Renal cortical epithelial cell (primary cell): Measurements from ENCODE around the gene KSR2. TPM values are rescaled to one million over a fixed set of nuclear protein-coding genes. Genes with fewer than 3 reads are reported as not detected.

Source experiments
- DNase-seq: peaks from one replicate; pipeline ENCODE4 v3.0.0-alpha.2; 2011; ENCODE audit warnings: low read depth
- total RNA-seq: library from RNA; depleted of rRNA; stranded (reverse); fragments of >200 nt; gene quantifications from 2 replicates; pipeline ENCODE4 v1.2.3, GENCODE V29; 2014

KSR2 gene
- total RNA-seq, 1 donor from 2014 or later: 0.65 TPM

DNA sequence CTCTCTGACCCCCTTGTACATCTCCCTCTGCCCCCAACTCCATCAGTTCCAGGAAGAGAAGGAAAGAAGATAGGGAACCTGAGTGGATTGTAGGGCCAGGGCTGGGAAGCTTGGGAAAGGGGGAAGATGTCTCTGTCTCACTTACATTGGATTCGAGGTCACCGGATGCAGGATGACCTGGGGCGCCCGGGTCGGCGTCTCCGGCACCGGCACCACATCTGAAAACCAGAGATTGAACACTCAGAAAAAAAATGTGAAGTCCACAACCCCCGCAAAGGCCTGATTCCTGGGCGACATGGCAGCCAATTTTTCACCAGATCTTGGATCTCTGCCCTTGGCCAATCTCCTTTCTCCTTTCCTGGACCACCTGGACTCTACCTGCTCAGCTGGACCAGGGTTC, 438.0 kb downstream of the KSR2 start:
- DNase-seq: no peak

DNA sequence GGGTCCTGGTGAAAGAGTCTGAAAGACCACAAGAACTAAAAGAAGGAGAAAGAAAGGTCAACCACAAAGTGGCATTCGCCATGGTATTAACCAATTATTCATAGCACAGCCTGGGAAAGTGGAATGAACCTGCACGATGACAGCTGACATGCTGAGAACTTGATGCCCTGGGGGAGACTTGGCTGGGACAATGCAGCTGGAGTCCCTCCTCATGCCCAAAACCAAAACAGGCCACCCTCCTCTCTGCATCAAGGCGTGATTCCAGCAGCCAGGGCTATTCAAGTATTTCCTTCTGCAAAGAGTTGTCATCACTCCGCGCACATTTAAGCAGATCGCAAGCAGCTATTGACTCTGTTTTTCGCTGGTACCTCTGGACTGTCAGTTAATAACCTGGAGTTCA, 440.3 kb downstream of the KSR2 start:
- no peak for DNase-seq

DNA sequence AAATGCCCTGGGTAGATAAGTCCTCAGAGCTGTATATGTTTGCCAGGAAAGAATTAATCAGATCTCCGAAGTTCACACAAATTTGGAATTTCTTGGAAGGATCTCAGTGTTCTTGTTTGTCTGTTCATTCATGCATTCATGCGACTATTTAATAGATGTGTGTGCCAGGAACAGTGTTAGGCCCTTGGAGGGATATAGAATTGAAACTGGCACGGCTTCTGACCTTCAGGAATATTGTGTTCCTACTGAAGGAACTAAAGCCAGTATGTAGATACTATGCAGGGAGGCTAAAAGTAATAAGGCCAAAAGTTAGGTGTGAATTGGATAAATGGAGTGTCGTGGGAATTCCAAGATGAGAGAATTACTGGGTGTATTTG, 441.3 kb downstream of the KSR2 start:
- peak; percentile 36 for DNase-seq

DNA sequence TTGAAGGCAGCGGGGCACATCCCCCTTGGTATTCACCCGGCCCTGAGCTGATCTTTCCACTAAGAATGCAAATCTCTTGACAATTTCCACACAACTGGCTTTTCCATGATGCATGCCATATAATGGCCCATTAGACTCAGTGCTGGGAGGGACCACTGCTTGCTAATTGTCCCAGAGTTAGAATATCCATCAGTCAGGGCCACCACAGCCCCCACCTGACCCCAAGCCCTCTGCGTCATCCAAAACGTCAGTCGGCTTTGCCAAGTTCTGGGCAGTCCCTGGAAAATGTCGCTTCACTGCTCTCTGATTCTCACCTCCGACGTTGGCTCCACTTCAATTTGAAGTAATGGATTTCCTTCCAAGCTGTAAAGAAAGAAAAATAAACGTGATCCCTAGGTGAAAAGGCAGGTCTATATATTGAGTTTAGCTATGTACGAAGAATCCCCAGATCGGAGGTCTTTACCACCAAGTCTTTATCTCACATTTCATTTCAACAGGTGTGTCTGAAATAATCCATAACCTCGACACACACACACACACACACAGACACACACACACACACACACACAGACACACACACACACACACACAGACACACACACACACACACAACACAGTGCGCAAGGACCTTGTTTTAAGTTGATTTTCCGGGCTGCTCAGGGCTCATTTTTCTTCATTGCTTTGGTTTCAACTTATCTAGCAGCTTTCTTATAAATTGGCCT, 441.9 kb downstream of the KSR2 start:
- DNase-seq: peak; percentile 68

DNA sequence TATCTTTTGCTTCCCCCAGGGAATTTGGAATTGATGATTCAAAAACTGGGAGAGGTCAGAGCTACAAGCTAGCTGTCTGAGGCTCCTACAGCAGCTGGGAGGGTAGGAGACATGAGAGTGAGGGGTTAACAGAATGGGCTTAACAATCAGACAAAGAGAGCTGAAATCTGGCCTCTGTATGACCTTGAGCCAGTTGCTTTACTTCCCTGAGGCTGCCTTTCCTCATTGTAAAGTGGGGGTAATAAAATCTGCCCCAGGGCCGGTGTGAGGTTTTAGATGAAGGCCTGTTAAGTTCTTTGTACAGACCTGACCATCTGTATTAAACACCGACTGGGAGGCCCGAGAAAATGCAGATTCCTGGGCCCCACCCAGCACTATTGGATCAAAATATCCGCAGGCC, 443.0 kb downstream of the KSR2 start:
- DNase-seq: no peak

DNA sequence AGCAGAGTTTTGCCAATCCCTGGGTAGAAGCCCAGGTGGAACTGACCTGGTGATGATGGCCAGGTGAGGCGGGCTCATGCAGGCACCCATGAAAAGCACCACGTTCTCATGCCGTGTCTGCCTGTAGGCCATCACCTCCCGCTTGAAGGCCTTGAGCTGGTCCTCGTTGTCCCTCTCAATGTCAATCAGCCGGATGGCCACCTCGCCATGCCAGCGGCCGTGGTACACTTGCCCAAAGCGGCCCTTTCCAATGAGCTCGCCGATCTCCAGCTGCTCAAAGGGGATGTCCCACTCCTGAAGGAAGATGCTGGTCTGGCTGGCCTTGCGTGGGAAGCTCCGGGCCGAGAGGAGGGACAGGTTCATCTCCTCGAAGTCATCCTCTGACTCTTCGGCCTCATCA, 444.0 kb downstream of the KSR2 start:
- DNase-seq: no peak

DNA sequence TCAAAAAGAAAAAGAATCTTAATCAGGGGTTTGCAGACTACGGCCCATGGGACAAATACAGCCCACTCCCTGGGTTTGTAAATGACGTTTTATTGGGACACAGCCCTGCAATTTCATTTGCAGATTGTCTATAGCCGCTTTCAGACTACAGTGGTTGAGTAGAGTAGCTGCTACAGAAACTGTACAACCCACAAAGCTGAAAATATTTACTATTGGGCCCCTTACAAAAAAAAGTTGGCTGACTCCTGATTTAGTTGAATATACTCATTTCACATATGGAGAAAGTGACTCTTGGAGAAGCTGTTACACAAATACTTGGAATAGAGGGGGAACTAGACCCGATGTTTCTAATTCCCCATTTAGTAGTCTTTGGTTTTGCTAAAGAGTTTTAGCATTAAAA, 444.8 kb downstream of the KSR2 start:
- DNase-seq: no peak

DNA sequence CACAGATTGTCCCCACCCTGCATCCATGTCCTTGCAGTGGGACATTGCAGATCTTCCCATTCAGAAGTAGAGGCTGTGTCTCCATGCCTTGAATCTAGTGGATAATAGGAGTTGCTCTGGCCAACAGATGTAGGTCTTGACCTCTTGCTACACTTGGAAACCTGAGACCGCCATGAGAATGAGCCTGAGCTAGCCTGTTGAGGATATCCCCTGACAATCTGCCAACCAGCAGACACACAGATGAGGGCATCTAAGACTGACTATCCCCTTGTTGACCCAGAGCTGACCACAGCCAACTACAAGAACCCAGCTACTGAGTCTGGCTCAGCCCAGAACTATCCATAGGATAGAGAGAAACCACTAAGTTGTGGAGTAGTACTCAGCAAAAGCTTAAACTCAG, 446.2 kb downstream of the KSR2 start:
- DNase-seq: peak; percentile 28

DNA sequence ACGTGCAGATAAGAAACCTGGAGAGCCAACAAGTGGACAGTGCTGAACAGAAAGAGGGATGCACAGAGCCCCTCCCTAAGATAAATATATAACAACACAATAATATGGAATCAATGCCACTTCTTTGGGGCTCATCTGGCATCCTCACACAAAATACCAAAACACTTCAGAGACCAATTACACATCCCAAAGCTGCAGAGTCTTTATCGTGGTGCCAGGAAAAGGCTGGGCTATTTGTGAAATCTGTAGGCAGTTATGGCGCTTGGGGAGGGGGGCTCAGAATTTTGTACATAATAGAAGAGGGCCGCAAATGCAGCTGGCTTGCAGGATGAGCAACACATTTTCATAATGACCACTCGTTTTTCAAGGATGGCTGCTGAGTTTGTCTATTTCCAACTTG, 446.9 kb downstream of the KSR2 start:
- DNase-seq: no peak

DNA sequence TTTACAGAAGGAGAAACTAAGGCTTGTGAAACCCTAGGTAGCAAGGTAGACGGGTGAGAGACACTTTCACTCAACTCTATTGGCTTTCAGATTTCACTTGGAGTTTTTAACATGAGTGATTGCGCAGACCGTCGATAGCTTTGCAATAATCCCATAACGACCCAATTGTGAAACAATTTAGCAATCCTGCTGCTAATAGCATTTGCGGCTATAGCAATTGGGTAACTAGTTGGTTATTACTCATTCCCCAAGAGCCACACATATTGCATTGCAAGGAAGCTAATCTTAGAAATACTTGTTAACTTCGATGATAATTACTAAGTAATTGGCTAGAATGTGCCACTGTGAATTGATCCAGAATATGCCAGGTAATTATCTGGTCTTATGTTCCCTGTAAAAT, 447.4 kb downstream of the KSR2 start:
- peak; percentile 64 for DNase-seq

DNA sequence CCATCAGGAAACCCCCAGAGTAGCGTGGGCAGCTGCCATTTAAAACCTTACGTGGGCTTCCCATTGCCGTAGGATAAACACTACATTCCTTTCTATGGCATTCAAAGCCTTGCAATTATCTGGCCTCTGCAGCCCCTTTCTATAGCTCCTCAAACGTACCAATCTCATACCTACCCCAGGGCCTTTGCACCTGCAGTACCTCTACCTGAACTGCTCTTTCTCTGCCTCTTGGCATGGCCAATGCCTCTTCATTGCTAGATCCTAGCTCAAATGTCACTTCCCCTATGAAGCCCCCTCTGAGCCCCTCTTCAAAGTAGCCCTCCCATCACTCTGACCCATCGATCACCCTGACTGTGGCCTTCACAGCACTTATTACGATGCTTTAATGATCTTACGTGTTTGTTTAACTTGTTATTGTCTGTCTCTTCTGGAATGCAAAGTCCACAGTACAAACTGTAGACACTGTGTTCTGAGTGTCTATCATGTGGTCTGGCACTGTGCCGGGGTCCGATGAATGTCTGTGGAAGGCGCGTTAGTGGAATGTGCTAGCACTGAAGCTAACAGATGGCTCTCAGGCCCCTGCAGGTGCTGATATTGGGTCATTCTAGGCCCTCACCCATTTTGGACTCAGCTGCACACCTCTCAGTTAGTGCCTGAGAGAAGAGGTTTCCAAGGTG, 450.1 kb downstream of the KSR2 start:
- DNase-seq: peak; percentile 38

DNA sequence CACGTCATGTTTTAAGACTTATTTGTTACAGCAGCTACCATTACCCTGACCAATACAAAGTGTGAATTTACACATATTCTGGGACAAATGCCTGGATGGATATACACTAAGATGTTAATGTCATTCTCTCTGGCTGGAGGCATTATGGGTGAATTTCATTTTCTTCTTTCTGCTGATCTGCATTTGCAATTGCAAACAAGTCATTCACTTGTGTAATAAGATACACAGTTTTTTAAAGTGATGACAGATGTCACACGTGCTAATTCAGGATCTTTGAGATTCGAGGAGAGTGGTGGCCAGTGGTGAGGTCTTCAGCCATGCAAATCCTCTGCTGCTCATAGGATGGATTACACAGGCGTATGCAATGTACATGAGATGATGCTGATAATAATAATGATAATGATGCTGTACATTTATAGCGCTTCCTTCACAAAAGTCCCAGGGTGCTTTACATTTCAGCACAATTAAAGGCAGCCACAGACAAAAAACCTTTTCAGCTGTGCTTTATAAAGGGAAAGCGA, 451.5 kb downstream of the KSR2 start:
- no peak for DNase-seq

DNA sequence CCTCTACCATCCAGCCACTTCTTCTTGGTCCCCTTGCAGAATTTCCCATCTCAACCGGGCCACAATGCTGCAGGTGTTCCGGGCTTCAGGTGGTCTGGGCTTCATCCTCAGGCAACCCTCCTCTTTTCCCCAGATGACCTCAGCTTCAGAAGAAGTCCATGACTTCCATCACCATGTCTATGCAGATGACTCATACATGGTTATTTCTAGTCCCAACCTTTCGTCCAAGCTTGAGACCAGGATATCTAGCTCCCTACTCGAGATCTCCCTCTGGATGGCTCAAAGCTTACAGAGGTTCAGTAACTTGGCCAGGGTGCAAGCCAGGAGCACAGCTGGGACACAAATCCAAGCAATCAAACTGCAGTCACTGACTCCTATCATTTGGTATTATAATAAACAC, 452.8 kb downstream of the KSR2 start:
- DNase-seq: no peak

DNA sequence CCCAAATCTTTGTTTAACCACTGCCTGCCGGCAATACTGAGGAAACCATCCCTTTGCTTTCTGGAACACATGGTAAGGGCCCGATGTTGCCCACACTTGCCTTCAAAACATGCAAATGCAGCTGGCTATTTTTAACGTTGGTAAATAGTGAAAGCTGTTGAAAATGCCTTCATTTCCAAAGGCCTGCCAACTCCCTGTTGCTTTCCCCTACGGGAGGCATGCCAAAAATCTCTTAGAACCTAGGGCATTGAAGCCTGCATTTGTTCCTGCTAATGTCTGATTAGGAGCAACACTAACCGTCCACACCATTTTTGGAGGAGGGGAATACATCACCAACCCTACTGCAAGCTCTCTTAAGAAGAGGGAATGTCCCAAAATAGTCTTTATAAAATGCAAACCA, 454.8 kb downstream of the KSR2 start:
- DNase-seq: peak; percentile 18

DNA sequence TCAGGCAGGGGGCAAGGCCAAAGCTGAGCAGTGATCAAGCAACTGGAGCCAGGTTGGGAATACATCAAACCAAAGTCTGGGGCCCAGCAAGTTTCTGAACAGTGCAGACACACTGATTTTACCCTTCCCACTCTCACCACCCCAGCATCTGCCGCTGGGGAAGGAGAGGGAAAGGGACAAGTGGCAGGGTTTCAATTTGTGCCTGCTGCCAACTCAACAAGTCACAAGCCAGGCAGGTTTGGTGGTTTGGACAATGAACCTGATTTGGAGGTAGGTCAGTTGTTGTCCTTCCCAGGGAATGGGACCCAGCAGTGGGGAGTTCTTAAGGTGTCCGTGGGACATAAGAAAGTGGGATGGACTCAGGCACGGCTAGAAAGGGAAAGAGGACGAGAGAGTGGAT, 455.4 kb downstream of the KSR2 start:
- no peak for DNase-seq

DNA sequence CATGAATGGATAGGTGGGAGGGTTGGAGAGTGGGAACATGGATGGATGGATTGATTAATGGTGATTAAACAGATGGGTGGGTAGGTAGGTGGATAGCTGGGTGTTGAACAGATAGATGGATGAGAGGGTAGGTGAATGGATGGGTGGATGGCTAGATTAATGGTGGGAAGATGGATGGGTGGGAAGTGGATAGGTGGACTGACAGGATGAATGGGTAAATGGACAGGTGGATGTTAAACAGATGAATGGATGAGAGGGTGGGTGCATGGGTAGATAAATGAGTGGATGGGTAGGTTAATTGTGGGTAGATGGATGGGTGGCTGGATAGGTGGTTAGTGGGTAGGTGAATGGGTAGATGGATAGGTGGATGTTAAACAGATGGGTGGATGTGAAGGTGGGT, 460.3 kb downstream of the KSR2 start:
- no peak for DNase-seq

DNA sequence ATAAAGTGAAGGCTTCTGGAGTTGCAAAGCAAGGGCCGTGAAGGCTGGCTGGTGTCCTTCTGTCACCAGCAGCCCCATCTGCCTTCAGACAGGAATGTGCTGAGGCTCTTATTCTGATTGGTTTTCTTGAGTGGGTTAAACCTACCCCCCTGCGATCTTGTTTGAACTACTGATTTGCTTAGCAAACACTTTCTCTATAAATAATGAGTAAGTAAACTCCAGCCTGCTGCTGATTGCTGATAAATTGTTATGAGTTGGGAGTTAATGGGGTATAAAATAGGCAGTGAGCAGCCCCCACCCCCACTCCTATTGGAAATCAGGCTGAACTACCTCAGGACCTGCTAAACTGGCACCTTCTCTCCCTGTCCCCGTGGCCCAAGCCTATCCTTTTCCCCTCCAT, 461.2 kb downstream of the KSR2 start:
- DNase-seq: no peak

DNA sequence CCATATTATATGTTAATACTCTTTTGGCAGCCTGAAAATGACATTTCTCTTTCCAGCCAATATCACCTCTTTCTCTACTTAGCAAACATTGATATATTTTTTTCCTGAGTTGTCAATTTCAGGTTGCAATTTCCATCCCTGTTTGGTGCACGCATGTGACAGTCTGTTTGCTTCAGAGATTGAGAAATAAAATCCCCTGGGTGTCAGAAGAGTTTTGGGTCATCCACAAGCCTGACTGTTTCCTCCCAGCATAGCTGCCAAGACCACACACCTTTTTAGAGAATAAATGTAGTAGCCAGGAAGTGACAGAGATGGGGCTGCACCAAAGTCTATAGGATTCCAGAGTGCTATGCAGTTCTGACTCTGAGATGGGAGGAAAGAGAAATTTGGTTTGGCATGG, 462.5 kb downstream of the KSR2 start:
- DNase-seq: no peak

DNA sequence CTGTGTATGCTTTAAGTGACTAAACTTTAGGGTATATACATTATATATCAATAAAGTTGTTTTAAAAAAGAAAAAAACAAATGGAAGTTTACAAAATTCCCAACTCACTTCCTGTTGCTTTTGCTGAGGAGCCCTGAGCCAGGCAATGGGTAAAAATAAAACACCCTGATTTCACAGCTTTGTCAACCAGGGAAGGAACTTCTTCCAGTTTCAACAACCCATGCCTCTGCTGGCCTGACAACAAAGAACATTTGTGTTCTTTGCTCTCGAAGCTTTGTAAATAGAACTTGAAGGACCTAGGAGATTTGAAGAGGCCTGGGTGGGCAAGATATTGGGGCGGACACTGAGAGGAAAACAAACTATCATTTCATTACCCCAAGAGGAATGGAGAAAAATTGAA, 466.2 kb downstream of the KSR2 start:
- no peak for DNase-seq

DNA sequence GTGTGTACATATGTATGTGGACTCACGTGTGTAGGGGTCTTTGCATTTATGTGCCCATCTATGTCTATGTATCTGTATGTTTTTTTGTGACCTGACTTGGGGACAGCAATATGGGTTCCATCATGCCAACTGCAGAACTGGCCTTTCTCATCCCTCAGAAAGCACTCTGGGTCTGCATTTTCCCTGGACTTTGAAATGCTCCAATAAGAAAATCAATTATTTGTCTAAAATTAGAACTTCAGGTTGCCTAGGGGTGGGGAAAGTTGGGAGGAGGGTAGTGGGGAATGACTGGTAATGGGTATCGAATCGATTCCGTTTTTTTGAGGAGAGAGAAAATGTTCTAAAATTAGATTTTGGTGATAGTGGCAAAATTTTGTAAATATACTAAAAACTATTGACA, 466.6 kb downstream of the KSR2 start:
- DNase-seq: no peak

DNA sequence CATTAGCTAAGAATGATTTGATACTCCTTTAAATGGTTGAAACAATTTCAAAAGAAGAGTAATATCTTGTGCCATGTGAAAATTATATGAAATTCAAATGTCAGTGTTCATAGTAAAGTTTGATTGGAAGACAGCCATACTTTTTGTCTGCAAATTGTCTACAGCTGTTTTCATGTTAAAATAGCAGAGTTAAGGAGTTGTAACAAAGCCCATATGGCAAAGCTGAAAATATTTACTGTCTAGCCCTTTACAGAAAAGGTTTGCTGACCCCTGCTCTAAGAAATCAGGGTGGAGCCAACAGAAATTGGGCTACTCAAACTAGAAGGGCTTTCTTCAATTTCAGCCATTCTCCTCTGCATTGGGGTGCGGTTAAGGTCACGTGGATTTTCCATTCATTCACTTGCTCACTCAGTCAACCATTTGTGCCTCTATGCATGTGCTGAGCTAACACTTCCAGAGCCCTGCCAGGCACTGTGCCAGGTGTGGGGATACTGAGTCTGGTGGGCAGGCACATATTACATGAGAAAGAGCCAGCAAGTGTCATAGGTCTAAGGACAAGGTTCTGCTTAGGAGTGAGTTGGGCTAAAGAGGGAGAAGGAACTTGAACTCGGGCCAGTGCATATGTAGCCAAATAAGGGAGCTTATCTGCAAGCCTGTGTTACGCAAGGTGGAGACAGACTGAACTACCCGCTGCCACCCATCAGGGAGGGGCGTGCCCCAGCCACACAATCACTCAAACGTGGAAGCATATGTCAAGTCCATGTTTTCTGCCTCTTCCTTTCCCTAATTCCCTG, 467.5 kb downstream of the KSR2 start:
- no peak for DNase-seq

DNA sequence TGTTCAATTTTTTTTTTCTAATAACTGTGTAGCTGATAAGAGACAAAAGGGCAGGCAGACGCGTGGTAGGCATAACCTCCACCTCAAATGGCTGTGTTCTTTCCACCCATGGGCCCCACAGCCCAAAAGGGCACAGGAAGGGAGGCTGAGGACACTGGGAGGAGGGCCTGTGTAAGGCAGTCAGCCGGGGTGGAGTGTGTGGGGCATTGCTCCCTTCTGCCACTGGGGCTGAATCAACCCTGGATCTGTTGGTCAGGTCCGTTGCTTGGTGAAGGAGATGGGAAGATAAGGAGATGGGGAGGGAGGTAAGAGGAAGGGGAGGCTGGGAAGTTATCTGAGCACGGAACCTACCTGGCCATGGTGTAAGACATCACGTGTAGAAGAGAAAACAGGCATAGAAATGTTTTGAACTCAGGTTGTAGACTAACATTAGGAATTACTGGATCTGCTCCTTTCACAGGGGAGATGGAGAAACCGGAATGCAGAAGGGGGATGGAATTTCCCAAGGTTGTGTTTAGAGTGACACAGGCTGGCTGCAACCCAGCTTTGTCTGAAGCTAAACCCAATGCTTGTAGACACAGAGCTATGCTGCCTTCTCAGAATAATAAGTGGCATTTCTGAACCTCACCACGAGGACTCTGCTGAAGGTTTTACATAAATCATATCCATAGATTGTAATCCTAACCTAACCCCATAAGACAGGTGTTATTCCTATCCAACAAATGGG, 468.9 kb downstream of the KSR2 start:
- no peak for DNase-seq
